MCF 10A (cell line): ENCODE results near the gene S100A2. TPM values are rescaled to one million over a fixed set of nuclear protein-coding genes. Genes with fewer than 3 reads are reported as not detected.

Experiments
- BruUV-seq: library from RNA; stranded (reverse); fragments of 400-500 nt; replicated peaks from 2 replicates; lab custom pipeline; 2021; lab: Mats Ljungman, UMichigan
- CTCF ChIA-PET: fragments of 300-600 bp; sonication (Branson Sonifier 250); formaldehyde crosslinking; extraction: SDS; loops from one replicate; lab custom pipeline; 2021; ENCODE audit warnings: antibody characterized with exemption, inconsistent platforms; lab: Yijun Ruan, JAX
- POLR2A ChIA-PET: fragments of 300-600, 350-650 bp; sonication (Branson Sonifier 250); formaldehyde crosslinking; extraction: SDS; loops from one replicate; lab custom pipeline; 2020; ENCODE audit warnings: antibody characterized with exemption, inconsistent platforms; lab: Yijun Ruan, JAX
- DNase-seq: peaks from one replicate; pipeline ENCODE4 v3.0.0-alpha.2; 2018; ENCODE audit not compliant: unreplicated experiment
- H3K27ac Mint-ChIP-seq: one replicate; pipeline ENCODE4 v1.8.0; 2022; ENCODE audit warnings: mild to moderate bottlenecking, low read depth, mixed read lengths; ENCODE audit not compliant: unreplicated experiment
- H3K27me3 Mint-ChIP-seq: one replicate; pipeline ENCODE4 v1.8.0; 2022; ENCODE audit warnings: mixed read lengths; ENCODE audit not compliant: insufficient read depth, unreplicated experiment
- H3K36me3 Mint-ChIP-seq: one replicate; pipeline ENCODE4 v1.8.0; 2022; ENCODE audit warnings: mild to moderate bottlenecking, moderate library complexity, mixed read lengths; ENCODE audit not compliant: insufficient read depth, unreplicated experiment
- H3K4me1 Mint-ChIP-seq: one replicate; pipeline ENCODE4 v1.8.0; 2022; ENCODE audit warnings: mixed read lengths; ENCODE audit not compliant: insufficient read depth, unreplicated experiment
- H3K4me3 Mint-ChIP-seq: one replicate; pipeline ENCODE4 v1.8.0; 2022; ENCODE audit warnings: mild to moderate bottlenecking, moderate library complexity, mixed read lengths; ENCODE audit not compliant: unreplicated experiment
- H3K9me3 Mint-ChIP-seq: one replicate; pipeline ENCODE4 v1.8.0; 2022; ENCODE audit warnings: mixed read lengths; ENCODE audit not compliant: unreplicated experiment
- intact Hi-C: fragments of 100-400 bp; cut with micrococcal nuclease; formaldehyde crosslinking; loops from 2 replicates; pipeline ENCODE4 v1.14.1; 2022
- total RNA-seq: library from RNA; stranded (reverse); gene quantifications from 2 replicates; pipeline ENCODE4 v1.2.3, GENCODE V29; 2022
- TF ChIP-seq, protein P1 (sequence below): fragments of 200-600 bp; IDR thresholded peaks from one replicate; pipeline ENCODE4 v1.8.0; 2022; ENCODE audit warnings: antibody characterized with exemption, mild to moderate bottlenecking; ENCODE audit not compliant: unreplicated experiment

Gene S100A2
- total RNA-seq, 1 experiment from 2014 or later, result 5,064 TPM

- CTCF ChIA-PET, result interaction anchor here (0.7 to 11.3 kb wide), 15 partner anchors 7 to 688 kb away, joined by 3 to 224 read pairs (median 15); partner anchors contain the start of genes S100A14, S100A16, S100A2 and S100A3
- DNase-seq, result no peak
- H3K36me3 Mint-ChIP-seq, result peaks cover 27% of the 10 kb centered on the region
- no peak overlapping the region for H3K4me3 Mint-ChIP-seq
- no peaks in the 10 kb centered on the region for H3K27me3 Mint-ChIP-seq
- no TSS peak for BruUV-seq
- H3K27ac Mint-ChIP-seq, result no peak overlapping the region
- TF ChIP-seq, protein P1, sequence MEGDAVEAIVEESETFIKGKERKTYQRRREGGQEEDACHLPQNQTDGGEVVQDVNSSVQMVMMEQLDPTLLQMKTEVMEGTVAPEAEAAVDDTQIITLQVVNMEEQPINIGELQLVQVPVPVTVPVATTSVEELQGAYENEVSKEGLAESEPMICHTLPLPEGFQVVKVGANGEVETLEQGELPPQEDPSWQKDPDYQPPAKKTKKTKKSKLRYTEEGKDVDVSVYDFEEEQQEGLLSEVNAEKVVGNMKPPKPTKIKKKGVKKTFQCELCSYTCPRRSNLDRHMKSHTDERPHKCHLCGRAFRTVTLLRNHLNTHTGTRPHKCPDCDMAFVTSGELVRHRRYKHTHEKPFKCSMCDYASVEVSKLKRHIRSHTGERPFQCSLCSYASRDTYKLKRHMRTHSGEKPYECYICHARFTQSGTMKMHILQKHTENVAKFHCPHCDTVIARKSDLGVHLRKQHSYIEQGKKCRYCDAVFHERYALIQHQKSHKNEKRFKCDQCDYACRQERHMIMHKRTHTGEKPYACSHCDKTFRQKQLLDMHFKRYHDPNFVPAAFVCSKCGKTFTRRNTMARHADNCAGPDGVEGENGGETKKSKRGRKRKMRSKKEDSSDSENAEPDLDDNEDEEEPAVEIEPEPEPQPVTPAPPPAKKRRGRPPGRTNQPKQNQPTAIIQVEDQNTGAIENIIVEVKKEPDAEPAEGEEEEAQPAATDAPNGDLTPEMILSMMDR, result no peak
- peaks cover 50% of the 10 kb centered on the region for H3K4me1 Mint-ChIP-seq
- POLR2A ChIA-PET, result interaction anchor here (0.7 to 36.1 kb wide), 9 partner anchors 14 to 890 kb away, joined by 3 to 2106 read pairs (median 6); partner anchors contain the start of genes CHTOP, S100A14, S100A16 and S100A2
- no peaks in the 10 kb centered on the region for H3K9me3 Mint-ChIP-seq
- intact Hi-C loops, result loop anchor here (5.0 kb wide), 1 partner anchor 141 kb away; the partner anchor contains the start of gene ILF2
Measured at GRCh38 chr1:153531638-153532037, 34.0 kb downstream of the S100A2 start.

- H3K27ac Mint-ChIP-seq, result peak overlapping the region; percentile 85
- BruUV-seq, result no TSS peak
- H3K36me3 Mint-ChIP-seq, result no peaks in the 10 kb centered on the region
- intact Hi-C loops, result loop anchor here (1.0 kb wide), 1 partner anchor 22 kb away; the partner anchor contains the start of gene S100A3
- CTCF ChIA-PET, result interaction anchor here (0.8 to 6.6 kb wide), 14 partner anchors 7 to 104 kb away, joined by 3 to 58 read pairs (median 6); partner anchors contain the start of genes S100A14, S100A2, S100A4 and S100A6
- no peaks in the 10 kb centered on the region for H3K9me3 Mint-ChIP-seq
- DNase-seq, result no peak
- TF ChIP-seq, protein P1, result no peak
- POLR2A ChIA-PET, result interaction anchor here (0.6 to 36.1 kb wide), 11 partner anchors 5 to 450 kb away, joined by 3 to 2106 read pairs (median 17); partner anchors contain the start of genes CHTOP, JTB, S100A13 and S100A14
- H3K4me3 Mint-ChIP-seq, result no peak overlapping the region
- no peaks in the 10 kb centered on the region for H3K27me3 Mint-ChIP-seq
- H3K4me1 Mint-ChIP-seq, result peaks cover 44% of the 10 kb centered on the region
Measured at GRCh38 chr1:153527683-153528040, 38.0 kb downstream of the S100A2 start.

DNA sequence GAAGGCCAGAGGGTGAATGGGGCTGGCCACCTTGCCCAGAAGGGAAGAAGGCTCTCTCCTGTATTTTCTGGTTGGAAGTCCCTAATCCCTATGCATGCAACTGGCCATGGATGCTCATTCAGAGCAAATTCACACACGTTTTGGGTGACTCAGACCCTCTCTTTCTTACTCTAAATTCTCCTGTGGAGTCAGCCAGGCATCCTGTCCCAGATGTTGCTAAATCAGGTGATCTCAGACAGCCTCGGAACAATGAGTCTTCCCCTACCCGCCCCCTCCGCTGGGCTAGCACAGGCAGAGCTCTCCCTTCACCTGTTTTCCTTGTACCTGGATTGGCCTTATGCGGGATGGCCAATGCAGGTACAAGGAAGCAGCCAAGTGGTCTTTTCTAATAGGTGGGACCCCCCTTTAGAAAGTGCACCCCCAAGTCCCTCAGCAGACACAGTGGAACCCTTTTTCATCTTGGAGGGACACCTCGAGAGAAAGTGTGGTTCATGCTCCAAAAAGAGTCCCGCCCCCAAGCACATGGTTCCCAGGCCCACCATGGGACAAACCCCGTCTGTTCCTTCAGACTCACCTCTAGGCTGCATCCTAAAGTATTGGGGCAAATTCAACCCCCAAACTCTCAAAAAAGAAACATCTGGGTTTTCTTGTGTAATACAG, 38.5 kb downstream of the S100A2 start:
- ChIA-PET POLR2A (interaction anchor here (0.6 to 36.1 kb wide), 20 partner anchors 6 to 966 kb away, joined by 3 to 2106 read pairs (median 6); partner anchors contain the start of genes CHTOP, ILF2, JTB and S100A13), CTCF (interaction anchor here (0.7 to 6.6 kb wide), 17 partner anchors 8 to 104 kb away, joined by 3 to 58 read pairs (median 5); partner anchors contain the start of genes S100A14, S100A2, S100A4 and S100A6)
- no peaks in the 10 kb centered on the region for H3K27me3 Mint-ChIP-seq
- DNase-seq, result peak; percentile 98
- peak overlapping the region; percentile 85 for H3K27ac Mint-ChIP-seq
- intact Hi-C loops, result loop anchor here (1.0 kb wide), 1 partner anchor 22 kb away; the partner anchor contains the start of gene S100A3
- H3K9me3 Mint-ChIP-seq, result no peaks in the 10 kb centered on the region
- BruUV-seq, result no TSS peak
- TF ChIP-seq, protein P1, result no peak
- no peaks in the 10 kb centered on the region for H3K36me3 Mint-ChIP-seq
- peak overlapping the region; percentile 29 for H3K4me3 Mint-ChIP-seq
- peaks cover 39% of the 10 kb centered on the region for H3K4me1 Mint-ChIP-seq

DNA sequence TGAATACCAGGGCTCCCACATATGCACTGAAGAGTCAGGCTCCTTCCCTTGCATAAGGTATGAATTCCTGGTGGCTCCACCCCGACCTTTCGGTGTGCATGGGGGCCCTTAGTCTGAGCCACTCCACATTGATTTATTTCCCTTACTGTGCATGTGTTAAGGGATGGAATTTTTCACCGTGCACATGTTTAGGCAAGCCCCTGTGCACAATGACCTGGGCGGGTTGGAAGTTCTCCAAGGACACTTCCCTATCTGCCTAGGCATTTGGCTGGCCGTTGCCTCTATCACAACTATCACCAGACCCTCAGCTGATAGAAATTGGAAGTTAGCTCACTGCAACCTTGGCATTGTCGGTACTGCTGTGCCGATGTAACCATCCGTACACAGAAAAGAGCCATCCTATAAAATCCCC, 39.5 kb downstream of the S100A2 start:
- peak; percentile 94 for DNase-seq
- CTCF ChIA-PET, result interaction anchor here (0.6 to 6.6 kb wide), 17 partner anchors 9 to 987 kb away, joined by 3 to 58 read pairs (median 10); partner anchors contain the start of genes S100A2 and S100A6
- Mint-ChIP-seq H3K27ac (peak overlapping the region; percentile 85), H3K36me3 (no peaks in the 10 kb centered on the region), H3K4me3 (peak overlapping the region; percentile 29), H3K9me3 (no peaks in the 10 kb centered on the region), H3K4me1 (peaks cover 38% of the 10 kb centered on the region), H3K27me3 (no peaks in the 10 kb centered on the region)
- POLR2A ChIA-PET, result interaction anchor here (0.6 to 36.1 kb wide), 21 partner anchors 7 to 697 kb away, joined by 3 to 2106 read pairs (median 6); partner anchors contain the start of genes CHTOP, ILF2, S100A13 and S100A14
- TF ChIP-seq, protein P1, result no peak
- intact Hi-C loops, result no loop called here
- BruUV-seq, result no TSS peak
